Adipose tissue (tissue), 3 donors: ENCODE data around the gene NAA10. TPM values are rescaled to one million over a fixed set of nuclear protein-coding genes. Genes with fewer than 3 reads are reported as not detected.

Source experiments
- H3K27ac ChIP-seq: one replicate; pipeline ENCODE4 v1.5.1; 2013; ENCODE audit warnings: low read depth, low read length
- WGBS, 3 donors: extraction: QIAGEN DNeasy Blood & Tissue Kit; methylation state at CpG; one replicate each; pipeline ENCODE4 v1.1.7; 2013; 5-methylcytosine and 5-hydroxymethylcytosine counted together
- polyA plus RNA-seq, 3 donors: library from polyadenylated mRNA; stranded (reverse); fragments of 200-250 nt; gene quantifications; one replicate each; pipeline ENCODE4 v1.2.3, GENCODE V29; 2013
- donor health status: healthy with polysubstance abuse.
- donor health status: Bipolar disorder and iron deficiency.
- donor health status: healthy.

NAA10 gene
- polyA plus RNA-seq, 3 donors, result 68.6 to 169 (median 98.6) TPM

GRCh38 chrX:153880440-153880815, 54.4 kb downstream of the NAA10 start:
- H3K27ac ChIP-seq, result no peak overlapping the region
- WGBS, 3 donors, result 30 to 40% (median 34%) methylated on average over 1 to 6 of the region's 6 CpGs

GRCh38 chrX:153879741-153880439, 54.9 kb downstream of the NAA10 start:
- no peak overlapping the region for H3K27ac ChIP-seq
- 63 to 69% (median 67%) methylated on average over 9 to 12 of the region's 12 CpGs for WGBS, 3 donors

Other genes starting within 250 kb of the NAA10 start
- 10 to 100 TPM; 14.7 to 61.0 (median 20.0) TPM for gene SLC6A8, start 247.1 kb downstream of the NAA10 start, polyA plus RNA-seq
- 100 to 1,000 TPM; 151 to 640 (median 216) TPM for gene BCAP31, start 210.7 kb downstream of the NAA10 start, polyA plus RNA-seq
- gene ABCD1, start 210.2 kb downstream of the NAA10 start, polyA plus RNA-seq, result 10 to 100 TPM in 1 of 3 donors, 1 to 10 TPM in 2; 7.5 to 29.9 (median 9.6) TPM
- gene PLXNB3, start 170.8 kb downstream of the NAA10 start, polyA plus RNA-seq, result 1 to 10 TPM; 3.4 to 9.1 (median 8.3) TPM
- under 1 TPM; 0.23 to 0.67 (median 0.30) TPM for gene SRPK3, start 154.0 kb downstream of the NAA10 start, polyA plus RNA-seq
- 10 to 100 TPM; 34.9 to 81.0 (median 51.6) TPM for gene IDH3G, start 140.7 kb downstream of the NAA10 start, polyA plus RNA-seq
- 100 to 1,000 TPM; 283 to 679 (median 378) TPM for gene SSR4, start 140.4 kb downstream of the NAA10 start, polyA plus RNA-seq
- 1 to 10 TPM; 1.5 to 2.7 (median 2.1) TPM for gene PDZD4, start 104.5 kb downstream of the NAA10 start, polyA plus RNA-seq
- gene L1CAM, start 48.9 kb downstream of the NAA10 start, polyA plus RNA-seq, result 1 to 10 TPM; 1.3 to 1.8 (median 1.5) TPM
- 1 to 10 TPM; 1.3 to 7.1 (median 5.9) TPM for gene AVPR2, start 30.4 kb downstream of the NAA10 start, polyA plus RNA-seq
- 100 to 1,000 TPM in 1 of 3 donors, 10 to 100 TPM in 1, 1 to 10 TPM in 1; 9.9 to 106 (median 43.6) TPM for gene ARHGAP4, start 8.8 kb downstream of the NAA10 start, polyA plus RNA-seq
- gene RENBP, start 9.6 kb upstream of the NAA10 start, polyA plus RNA-seq, result 10 to 100 TPM in 2 of 3 donors, 1 to 10 TPM in 1; 2.9 to 19.3 (median 18.4) TPM
- gene HCFC1, start 36.8 kb upstream of the NAA10 start, polyA plus RNA-seq, result 10 to 100 TPM in 2 of 3 donors, 1 to 10 TPM in 1; 9.5 to 20.2 (median 13.7) TPM
- gene TMEM187, start 37.7 kb upstream of the NAA10 start, polyA plus RNA-seq, result 10 to 100 TPM in 1 of 3 donors, 1 to 10 TPM in 2; 3.3 to 14.3 (median 5.8) TPM
- 10 to 100 TPM; 53.8 to 92.1 (median 68.1) TPM for gene IRAK1, start 84.9 kb upstream of the NAA10 start, polyA plus RNA-seq
- gene MECP2, start 162.7 kb upstream of the NAA10 start, polyA plus RNA-seq, result 10 to 100 TPM in 2 of 3 donors, 1 to 10 TPM in 1; 7.6 to 15.5 (median 13.3) TPM
- gene OPN1LW, start 209.2 kb upstream of the NAA10 start, polyA plus RNA-seq, result not detected
- not detected for gene OPN1MW, start 247.6 kb upstream of the NAA10 start, polyA plus RNA-seq